ENCODE data around the gene APBB3.
"Not testable (repeated sequence)": the region's sequence is repeated elsewhere in the genome, so short reads cannot be mapped to it uniquely, and the experiment has no call there.

Gene APBB3, protein sequence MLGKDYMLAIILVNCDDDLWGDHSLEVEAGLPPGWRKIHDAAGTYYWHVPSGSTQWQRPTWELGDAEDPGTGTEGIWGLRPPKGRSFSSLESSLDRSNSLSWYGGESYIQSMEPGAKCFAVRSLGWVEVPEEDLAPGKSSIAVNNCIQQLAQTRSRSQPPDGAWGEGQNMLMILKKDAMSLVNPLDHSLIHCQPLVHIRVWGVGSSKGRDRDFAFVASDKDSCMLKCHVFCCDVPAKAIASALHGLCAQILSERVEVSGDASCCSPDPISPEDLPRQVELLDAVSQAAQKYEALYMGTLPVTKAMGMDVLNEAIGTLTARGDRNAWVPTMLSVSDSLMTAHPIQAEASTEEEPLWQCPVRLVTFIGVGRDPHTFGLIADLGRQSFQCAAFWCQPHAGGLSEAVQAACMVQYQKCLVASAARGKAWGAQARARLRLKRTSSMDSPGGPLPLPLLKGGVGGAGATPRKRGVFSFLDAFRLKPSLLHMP

GRCh38 chr5:140564196-140565023 lies at the start of gene APBB3, which contains the start of gene SLC35A4:
APBB3 (minus strand) TSS chr5:140564598; CDS start chr5:140564245, 353 bp downstream.
SLC35A4 (plus strand) TSS chr5:140564828; CDS start chr5:140567170, 2,342 bp downstream.
- in situ Hi-C loops (cut with MboI; ENCODE audit: low sequenced_read_pairs): loop anchor here (10.0 to 25.0 kb wide), 2 partner anchors 140 to 1048 kb away; partner anchors contain the start of genes DIAPH1 and ZMAT2

- in situ Hi-C loops (cut with MboI; ENCODE audit: low sequenced_read_pairs): no loop called here
These were observed 46.7 kb upstream of the APBB3 start for GRCh38 chr5:140611020-140611521.

GRCh38 chr5:140609126-140609525 lies 44.7 kb upstream of the APBB3 start:
- in situ Hi-C loops (cut with MboI; ENCODE audit: low sequenced_read_pairs): no loop called here

DNA sequence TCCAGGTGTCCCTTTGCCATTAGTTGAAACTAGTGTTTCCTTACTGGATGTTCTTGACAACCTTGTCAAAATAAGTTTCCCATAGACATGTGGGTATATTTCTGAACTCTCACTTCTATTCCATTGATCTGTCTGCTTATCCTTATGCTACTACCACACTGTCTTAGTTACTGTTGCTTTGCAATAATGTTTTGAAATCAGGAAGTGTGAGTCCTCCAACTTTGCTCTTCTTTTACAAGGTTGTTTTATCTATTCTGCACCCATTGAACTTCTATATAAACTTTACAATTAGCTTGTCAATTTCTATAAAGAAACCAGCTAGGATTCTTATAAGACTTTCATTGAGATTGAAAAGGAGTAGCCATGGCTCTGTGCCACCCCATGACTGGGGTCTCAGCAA lies 44.3 kb upstream of the APBB3 start:
- in situ Hi-C loops (cut with MboI; ENCODE audit: low sequenced_read_pairs): no loop called here

- in situ Hi-C loops (cut with MboI; ENCODE audit: low sequenced_read_pairs): no loop called here
These were observed 42.6 kb upstream of the APBB3 start for GRCh38 chr5:140607031-140607430.

DNA sequence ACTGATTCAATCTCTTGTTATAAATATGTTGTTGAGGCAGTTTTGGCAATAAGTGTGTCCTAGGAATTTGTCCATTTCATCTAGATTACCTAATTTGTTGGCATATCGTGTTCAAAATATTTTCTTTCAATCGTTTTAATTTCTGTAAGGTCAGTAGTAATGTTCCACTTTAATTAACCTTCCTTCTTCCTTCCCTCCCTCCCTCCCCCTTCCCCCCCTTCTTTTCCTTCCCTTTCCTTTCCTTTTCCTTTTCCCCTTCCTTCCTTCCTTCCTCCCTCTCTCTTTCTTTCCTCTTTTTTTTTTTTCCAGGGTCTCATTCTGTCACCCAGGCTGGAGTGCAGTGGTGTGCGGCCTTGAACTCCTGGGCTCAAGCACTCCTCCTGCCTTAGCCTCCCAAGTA lies 41.5 kb upstream of the APBB3 start:
- in situ Hi-C loops (cut with MboI; ENCODE audit: low sequenced_read_pairs): no loop called here

- in situ Hi-C loops (cut with MboI; ENCODE audit: low sequenced_read_pairs): no loop called here
These were observed 39.3 kb upstream of the APBB3 start for GRCh38 chr5:140603734-140604133.

GRCh38 chr5:140603446-140603698 lies 39.0 kb upstream of the APBB3 start:
- in situ Hi-C loops (cut with MboI; ENCODE audit: low sequenced_read_pairs): not testable (repeated sequence)

- in situ Hi-C loops (cut with MboI; ENCODE audit: low sequenced_read_pairs): no loop called here
These were observed 37.7 kb upstream of the APBB3 start for GRCh38 chr5:140602147-140602546.

DNA sequence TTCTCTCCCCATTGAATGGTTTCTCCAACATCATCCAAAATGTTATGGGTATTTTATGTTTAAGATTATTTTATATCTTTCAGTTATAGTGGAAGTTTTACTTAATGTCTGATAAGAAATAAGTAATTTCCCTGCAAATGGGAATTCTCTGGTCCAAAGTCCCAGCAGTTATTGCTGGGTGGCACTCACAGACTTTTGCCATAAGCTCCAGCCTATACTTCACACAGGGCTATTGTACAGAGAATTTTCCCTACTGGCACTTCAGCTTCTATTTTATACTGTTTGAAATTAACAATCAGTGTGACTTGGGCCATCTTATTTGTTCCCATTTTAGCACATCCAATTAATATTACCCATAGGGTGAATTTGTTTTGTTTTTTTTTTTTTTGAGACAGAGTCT lies 35.7 kb upstream of the APBB3 start:
- in situ Hi-C loops (cut with MboI; ENCODE audit: low sequenced_read_pairs): no loop called here

GRCh38 chr5:140598836-140599235 lies 34.4 kb upstream of the APBB3 start:
- in situ Hi-C loops (cut with MboI; ENCODE audit: low sequenced_read_pairs): no loop called here

GRCh38 chr5:140596321-140596741 lies 31.9 kb upstream of the APBB3 start:
- in situ Hi-C loops (cut with MboI; ENCODE audit: low sequenced_read_pairs): no loop called here

DNA sequence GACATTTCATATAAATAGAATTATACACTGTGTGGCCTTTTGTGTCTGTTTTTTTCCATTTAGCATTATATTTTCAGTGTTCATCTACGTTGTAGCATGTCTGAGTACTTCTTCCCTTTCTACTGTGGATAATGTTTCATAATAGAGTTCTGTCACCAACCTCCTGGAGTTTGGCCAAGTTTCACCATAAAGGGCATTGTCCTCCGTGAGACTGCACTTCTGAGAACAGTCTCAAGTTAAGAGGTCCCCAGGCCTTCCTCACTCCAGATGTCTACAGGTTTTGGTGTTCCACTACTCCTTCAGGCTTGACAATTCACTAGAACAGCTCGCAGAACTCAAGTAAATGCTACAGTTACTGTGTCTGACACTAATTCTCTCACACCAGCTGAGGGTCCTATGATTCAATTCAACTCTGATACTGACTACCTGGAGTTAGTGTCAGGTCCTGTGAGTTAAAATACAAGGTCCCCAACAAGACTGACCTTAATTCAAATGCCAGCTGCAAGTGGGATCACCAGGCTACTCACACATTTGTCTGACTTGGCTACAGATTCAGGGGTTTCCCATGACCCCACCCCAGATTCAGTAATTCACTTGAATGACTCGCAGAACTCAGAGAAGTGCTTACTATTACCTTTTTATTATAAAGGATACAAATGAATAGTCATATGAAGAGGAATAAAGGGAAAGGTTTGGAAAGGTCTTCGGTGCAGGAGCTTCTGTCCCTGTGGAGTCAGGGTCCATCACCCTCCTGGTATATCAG lies 31.3 kb upstream of the APBB3 start:
- in situ Hi-C loops (cut with MboI; ENCODE audit: low sequenced_read_pairs): no loop called here

DNA sequence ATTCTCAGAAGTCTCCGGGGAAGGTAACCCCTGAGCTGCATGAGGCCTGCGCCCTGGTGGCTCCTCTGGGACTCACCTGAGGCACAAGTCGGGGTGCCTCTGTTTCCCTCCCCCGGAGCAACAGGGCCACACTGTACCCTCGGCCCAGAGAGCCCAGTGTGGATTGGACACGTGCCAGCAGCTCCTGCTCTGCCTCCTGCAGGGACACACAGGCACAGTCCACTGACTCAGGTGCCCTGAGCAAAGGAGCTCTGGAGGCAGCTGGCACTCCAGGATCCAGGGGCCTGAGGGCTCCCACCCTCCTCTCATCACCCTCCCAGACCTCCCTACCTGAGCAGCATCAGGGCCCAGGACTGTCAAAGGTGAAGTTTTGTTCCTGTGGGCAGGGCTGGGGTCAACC lies 29.8 kb upstream of the APBB3 start:
- in situ Hi-C loops (cut with MboI; ENCODE audit: low sequenced_read_pairs): no loop called here

- in situ Hi-C loops (cut with MboI; ENCODE audit: low sequenced_read_pairs): not testable (repeated sequence)
These were observed 28.7 kb upstream of the APBB3 start for GRCh38 chr5:140593070-140593469.

DNA sequence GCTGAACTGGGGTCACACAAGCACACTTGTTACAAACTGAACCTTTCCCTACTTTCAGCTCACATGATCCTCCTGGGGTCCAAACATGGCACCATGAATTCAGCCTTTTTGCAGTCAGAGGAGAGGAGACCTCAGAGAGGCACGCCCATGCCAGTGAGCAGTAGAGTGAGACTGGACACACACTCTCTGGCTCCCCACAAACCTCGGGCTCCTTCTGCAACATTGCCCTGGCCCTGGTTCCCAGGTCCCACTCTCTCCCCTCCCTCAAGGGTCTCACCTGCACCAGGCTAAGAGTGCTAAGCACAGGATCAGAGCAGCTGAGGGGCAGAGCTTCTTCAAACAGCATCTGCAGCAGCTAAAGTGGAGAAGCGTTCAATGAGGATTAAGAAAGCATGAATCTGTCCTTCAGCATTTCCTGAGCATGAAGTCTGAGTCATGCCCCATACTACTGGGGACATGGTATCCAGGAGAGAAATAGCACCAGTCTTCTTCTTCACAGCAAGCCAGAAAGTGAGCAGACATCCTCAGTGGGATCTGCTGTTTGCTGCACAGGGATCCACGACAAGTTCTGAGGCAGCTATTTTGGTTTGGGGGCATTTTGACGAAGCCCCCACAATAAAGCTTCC lies 27.5 kb upstream of the APBB3 start:
- in situ Hi-C loops (cut with MboI; ENCODE audit: low sequenced_read_pairs): no loop called here

DNA sequence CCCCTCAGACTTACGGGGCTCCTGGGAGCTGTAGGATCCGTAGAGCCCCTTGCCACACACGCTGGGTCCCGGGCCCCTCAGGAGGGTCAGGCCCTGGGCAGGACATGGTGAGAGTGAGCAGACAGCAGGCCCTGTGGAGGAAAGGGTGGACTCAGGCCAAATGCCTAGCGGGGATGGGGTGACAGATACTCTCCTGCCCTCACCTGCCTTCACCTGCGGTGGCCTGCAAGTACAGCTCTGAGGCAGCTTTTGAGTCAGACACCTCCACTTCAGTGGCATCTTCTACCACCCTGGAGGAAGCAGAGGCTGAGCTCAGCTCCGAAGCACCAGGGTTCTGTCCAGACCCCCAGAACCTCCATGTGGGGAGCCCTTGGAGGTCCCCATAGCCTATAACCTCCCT lies 26.5 kb upstream of the APBB3 start:
- in situ Hi-C loops (cut with MboI; ENCODE audit: low sequenced_read_pairs): no loop called here

DNA sequence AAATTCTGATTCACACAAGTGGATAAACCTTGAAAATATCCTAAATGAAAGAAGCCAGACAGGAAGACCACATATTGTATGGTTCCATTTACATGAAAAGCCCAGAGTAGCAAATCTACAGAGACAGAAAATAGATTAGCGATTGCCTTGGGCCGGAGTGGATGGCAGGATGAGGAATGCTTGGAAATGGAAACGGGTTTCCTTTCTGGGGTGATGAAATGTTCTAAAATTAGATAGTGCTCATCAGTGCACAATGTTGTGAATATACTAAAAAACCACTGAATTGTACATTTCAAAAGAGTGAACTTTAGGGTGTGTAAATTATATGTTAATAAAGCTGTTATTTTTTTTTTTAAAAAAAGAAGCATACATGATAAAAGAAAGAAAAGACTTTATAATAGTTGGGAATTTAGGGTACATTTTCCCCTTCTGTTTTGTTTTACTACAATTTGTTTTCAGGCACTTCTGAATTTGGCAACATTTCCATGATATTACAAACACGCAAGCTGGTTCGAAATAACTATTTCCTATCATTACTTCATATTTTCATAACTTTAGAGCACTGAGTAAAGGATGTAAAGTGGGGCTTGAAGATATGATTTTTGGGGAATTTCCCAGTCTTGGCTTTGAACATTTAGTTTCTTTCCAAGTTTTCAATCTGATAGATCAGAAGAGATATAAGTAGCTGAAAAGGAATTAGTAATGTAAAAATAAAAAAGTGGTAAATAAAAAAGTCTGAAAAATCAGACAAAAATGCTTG lies 24.1 kb upstream of the APBB3 start:
- in situ Hi-C loops (cut with MboI; ENCODE audit: low sequenced_read_pairs): no loop called here

DNA sequence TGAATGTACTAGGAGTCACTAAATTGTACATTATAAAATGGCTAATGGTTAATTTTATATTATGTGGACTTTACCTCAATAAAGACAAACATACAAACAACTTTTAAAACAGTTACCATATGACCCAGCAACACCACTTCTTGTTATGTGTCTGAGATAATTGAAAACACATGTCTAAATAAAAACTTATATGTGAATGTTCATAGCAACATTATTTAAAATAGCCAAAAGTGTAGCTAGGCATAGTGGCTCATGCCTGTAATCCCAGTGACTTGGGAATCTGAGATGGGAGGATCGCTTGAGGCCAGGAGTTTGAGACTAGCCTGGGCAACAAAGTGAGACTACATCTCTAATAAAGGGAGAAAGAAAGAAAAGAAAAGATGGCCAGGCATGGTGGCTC lies 23.1 kb upstream of the APBB3 start:
- in situ Hi-C loops (cut with MboI; ENCODE audit: low sequenced_read_pairs): no loop called here
